ENCODE measurements around the gene ATP10B.

The ATP10B gene

GRCh38 chr5:160767062-160767461 is 84.9 kb downstream of the ATP10B start:
- Histone ChIP-seq H2AFZ (ENCODE audit: low read depth, low read length) (no peak overlapping the region), H3K9me3 (ENCODE audit: low read length) (no peaks in the 10 kb centered on the region), H3K4me1 (ENCODE audit: insufficient read depth, low read length) (no peaks in the 10 kb centered on the region)

GRCh38 chr5:160760008-160760407 is 92.0 kb downstream of the ATP10B start:
- no peak overlapping the region for H3K4me3 ChIP-seq (ENCODE audit: low read length)
- H3K4me1 ChIP-seq (ENCODE audit: insufficient read depth, low read length), result no peaks in the 10 kb centered on the region
- H3K36me3 ChIP-seq (ENCODE audit: insufficient read depth, low read length), result no peaks in the 10 kb centered on the region
- no peak overlapping the region for H2AFZ ChIP-seq (ENCODE audit: low read depth, low read length)
- H3K27me3 ChIP-seq (ENCODE audit: insufficient read depth, low read length), result no peaks in the 10 kb centered on the region
- H3K9me3 ChIP-seq (ENCODE audit: low read length), result no peaks in the 10 kb centered on the region

More at GRCh38 chr5:160767062-160767461, 84.9 kb downstream of the ATP10B start:
- Histone ChIP-seq H3K4me3 (ENCODE audit: low read length) (no peak overlapping the region), H3K27me3 (ENCODE audit: insufficient read depth, low read length) (no peaks in the 10 kb centered on the region), H3K36me3 (ENCODE audit: insufficient read depth, low read length) (no peaks in the 10 kb centered on the region)

- Histone ChIP-seq H2AFZ (ENCODE audit: low read depth, low read length) (no peak overlapping the region), H3K4me3 (ENCODE audit: low read length) (no peak overlapping the region), H3K9me3 (ENCODE audit: low read length) (no peaks in the 10 kb centered on the region), H3K36me3 (ENCODE audit: insufficient read depth, low read length) (no peaks in the 10 kb centered on the region), H3K27me3 (ENCODE audit: insufficient read depth, low read length) (no peaks in the 10 kb centered on the region), H3K4me1 (ENCODE audit: insufficient read depth, low read length) (no peaks in the 10 kb centered on the region)
Observed at GRCh38 chr5:160757194-160757593, 94.8 kb downstream of the ATP10B start.

GRCh38 chr5:160750938-160751657 is 100.9 kb downstream of the ATP10B start:
- H3K4me3 ChIP-seq (ENCODE audit: low read length), result no peak overlapping the region
- no peaks in the 10 kb centered on the region for H3K27me3 ChIP-seq (ENCODE audit: insufficient read depth, low read length)
- peaks cover 8% of the 10 kb centered on the region for H3K4me1 ChIP-seq (ENCODE audit: insufficient read depth, low read length)
- H2AFZ ChIP-seq (ENCODE audit: low read depth, low read length), result no peak overlapping the region
- H3K36me3 ChIP-seq (ENCODE audit: insufficient read depth, low read length), result no peaks in the 10 kb centered on the region
- H3K9me3 ChIP-seq (ENCODE audit: low read length), result no peaks in the 10 kb centered on the region

GRCh38 chr5:160749682-160750081 is 102.3 kb downstream of the ATP10B start:
- Histone ChIP-seq H2AFZ (ENCODE audit: low read depth, low read length) (no peak overlapping the region), H3K9me3 (ENCODE audit: low read length) (no peaks in the 10 kb centered on the region), H3K27me3 (ENCODE audit: insufficient read depth, low read length) (no peaks in the 10 kb centered on the region), H3K4me1 (ENCODE audit: insufficient read depth, low read length) (peaks cover 8% of the 10 kb centered on the region), H3K36me3 (ENCODE audit: insufficient read depth, low read length) (no peaks in the 10 kb centered on the region), H3K4me3 (ENCODE audit: low read length) (no peak overlapping the region)

GRCh38 chr5:160749026-160749425 is 103.0 kb downstream of the ATP10B start:
- Histone ChIP-seq H3K4me3 (ENCODE audit: low read length) (no peak overlapping the region), H3K9me3 (ENCODE audit: low read length) (no peaks in the 10 kb centered on the region), H3K4me1 (ENCODE audit: insufficient read depth, low read length) (peaks cover 8% of the 10 kb centered on the region), H2AFZ (ENCODE audit: low read depth, low read length) (no peak overlapping the region), H3K36me3 (ENCODE audit: insufficient read depth, low read length) (no peaks in the 10 kb centered on the region), H3K27me3 (ENCODE audit: insufficient read depth, low read length) (no peaks in the 10 kb centered on the region)

GRCh38 chr5:160747987-160748386 is 104.0 kb downstream of the ATP10B start:
- Histone ChIP-seq H3K36me3 (ENCODE audit: insufficient read depth, low read length) (no peaks in the 10 kb centered on the region), H3K27me3 (ENCODE audit: insufficient read depth, low read length) (no peaks in the 10 kb centered on the region), H3K9me3 (ENCODE audit: low read length) (no peaks in the 10 kb centered on the region), H3K4me1 (ENCODE audit: insufficient read depth, low read length) (peaks cover 8% of the 10 kb centered on the region), H2AFZ (ENCODE audit: low read depth, low read length) (no peak overlapping the region), H3K4me3 (ENCODE audit: low read length) (no peak overlapping the region)

- Histone ChIP-seq H3K27me3 (ENCODE audit: insufficient read depth, low read length) (no peaks in the 10 kb centered on the region), H3K9me3 (ENCODE audit: low read length) (no peaks in the 10 kb centered on the region)
Observed at GRCh38 chr5:160747559-160747958, 104.5 kb downstream of the ATP10B start.

GRCh38 chr5:160744268-160745101 is 107.5 kb downstream of the ATP10B start:
- H3K9me3 ChIP-seq (ENCODE audit: low read length), result no peaks in the 10 kb centered on the region
- no peak overlapping the region for H3K4me3 ChIP-seq (ENCODE audit: low read length)
- no peak overlapping the region for H2AFZ ChIP-seq (ENCODE audit: low read depth, low read length)
- H3K36me3 ChIP-seq (ENCODE audit: insufficient read depth, low read length), result no peaks in the 10 kb centered on the region
- H3K27me3 ChIP-seq (ENCODE audit: insufficient read depth, low read length), result no peaks in the 10 kb centered on the region
- H3K4me1 ChIP-seq (ENCODE audit: insufficient read depth, low read length), result peaks cover 8% of the 10 kb centered on the region

More at GRCh38 chr5:160747559-160747958, 104.5 kb downstream of the ATP10B start:
- Histone ChIP-seq H2AFZ (ENCODE audit: low read depth, low read length) (no peak overlapping the region), H3K36me3 (ENCODE audit: insufficient read depth, low read length) (no peaks in the 10 kb centered on the region), H3K4me3 (ENCODE audit: low read length) (no peak overlapping the region), H3K4me1 (ENCODE audit: insufficient read depth, low read length) (peaks cover 8% of the 10 kb centered on the region)

- H3K4me1 ChIP-seq (ENCODE audit: insufficient read depth, low read length), result peaks cover 2% of the 10 kb centered on the region
- no peaks in the 10 kb centered on the region for H3K36me3 ChIP-seq (ENCODE audit: insufficient read depth, low read length)
- no peaks in the 10 kb centered on the region for H3K27me3 ChIP-seq (ENCODE audit: insufficient read depth, low read length)
- no peaks in the 10 kb centered on the region for H3K9me3 ChIP-seq (ENCODE audit: low read length)
- no peak overlapping the region for H3K4me3 ChIP-seq (ENCODE audit: low read length)
- H2AFZ ChIP-seq (ENCODE audit: low read depth, low read length), result no peak overlapping the region
Observed at GRCh38 chr5:160743027-160743426, 109.0 kb downstream of the ATP10B start.

- H3K36me3 ChIP-seq (ENCODE audit: insufficient read depth, low read length), result no peaks in the 10 kb centered on the region
- no peaks in the 10 kb centered on the region for H3K27me3 ChIP-seq (ENCODE audit: insufficient read depth, low read length)
- no peak overlapping the region for H2AFZ ChIP-seq (ENCODE audit: low read depth, low read length)
- no peak overlapping the region for H3K4me3 ChIP-seq (ENCODE audit: low read length)
- no peaks in the 10 kb centered on the region for H3K9me3 ChIP-seq (ENCODE audit: low read length)
- no peaks in the 10 kb centered on the region for H3K4me1 ChIP-seq (ENCODE audit: insufficient read depth, low read length)
Observed at GRCh38 chr5:160742446-160742845, 109.6 kb downstream of the ATP10B start.

GRCh38 chr5:160727296-160727997 is 124.6 kb downstream of the ATP10B start:
- Histone ChIP-seq H3K27me3 (ENCODE audit: insufficient read depth, low read length) (no peaks in the 10 kb centered on the region), H3K4me1 (ENCODE audit: insufficient read depth, low read length) (no peaks in the 10 kb centered on the region), H3K9me3 (ENCODE audit: low read length) (no peaks in the 10 kb centered on the region), H3K36me3 (ENCODE audit: insufficient read depth, low read length) (no peaks in the 10 kb centered on the region), H3K4me3 (ENCODE audit: low read length) (no peak overlapping the region), H2AFZ (ENCODE audit: low read depth, low read length) (no peak overlapping the region)

- H2AFZ ChIP-seq (ENCODE audit: low read depth, low read length), result no peak overlapping the region
- no peaks in the 10 kb centered on the region for H3K27me3 ChIP-seq (ENCODE audit: insufficient read depth, low read length)
- no peaks in the 10 kb centered on the region for H3K36me3 ChIP-seq (ENCODE audit: insufficient read depth, low read length)
Observed at GRCh38 chr5:160726721-160727120, 125.3 kb downstream of the ATP10B start.

More at GRCh38 chr5:160726721-160727120, 125.3 kb downstream of the ATP10B start:
- H3K4me3 ChIP-seq (ENCODE audit: low read length), result no peak overlapping the region
- no peaks in the 10 kb centered on the region for H3K4me1 ChIP-seq (ENCODE audit: insufficient read depth, low read length)
- no peaks in the 10 kb centered on the region for H3K9me3 ChIP-seq (ENCODE audit: low read length)

All from neuron (in vitro differentiated cells).